ENCODE measurements around the gene CCDC154. TPM values are rescaled to one million over a fixed set of nuclear protein-coding genes. Genes with fewer than 3 reads are reported as not detected.
"Not testable (repeated sequence)": the region's sequence is repeated elsewhere in the genome, so short reads cannot be mapped to it uniquely, and the experiment has no call there.

The CCDC154 gene
- total RNA-seq, 1 donor from 2014 or later, result 4.1 TPM

DNA sequence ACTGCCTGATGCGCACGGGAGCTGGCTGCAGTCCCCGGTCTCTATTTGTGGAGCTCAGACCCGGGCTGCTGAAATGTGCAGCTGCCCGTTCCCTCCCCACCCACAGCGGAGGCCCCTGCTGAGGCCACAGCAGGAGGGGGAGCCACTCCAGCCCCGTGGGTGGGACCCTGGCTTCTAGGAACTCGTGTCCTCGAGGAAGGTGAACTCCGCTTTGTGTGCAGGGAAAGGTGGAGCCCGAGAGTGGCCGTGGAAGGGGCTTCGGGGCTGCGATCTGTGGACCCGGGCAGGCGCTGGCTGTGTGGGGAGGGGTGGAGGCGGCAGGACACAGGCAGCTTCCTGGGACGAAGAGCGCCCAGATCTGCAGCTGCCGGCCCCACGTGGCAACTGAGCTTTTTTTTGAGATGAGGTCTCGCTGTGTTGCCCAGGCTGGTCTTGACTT, 2.9 kb downstream of the CCDC154 start:
- H3K36me3 ChIP-seq, result peaks cover 6% of the 10 kb centered on the region
- intact Hi-C loops (cut with DNase I), result no loop called here
- ATAC-seq, result no peak
- DNase-seq, result no peak
- no peaks in the 10 kb centered on the region for H3K27me3 ChIP-seq
- H3K4me3 ChIP-seq, result no peak overlapping the region
- no peaks in the 10 kb centered on the region for H3K4me1 ChIP-seq
- no peak overlapping the region for H3K27ac ChIP-seq
- no peaks in the 10 kb centered on the region for H3K9me3 ChIP-seq
- TF ChIP-seq, protein P1, sequence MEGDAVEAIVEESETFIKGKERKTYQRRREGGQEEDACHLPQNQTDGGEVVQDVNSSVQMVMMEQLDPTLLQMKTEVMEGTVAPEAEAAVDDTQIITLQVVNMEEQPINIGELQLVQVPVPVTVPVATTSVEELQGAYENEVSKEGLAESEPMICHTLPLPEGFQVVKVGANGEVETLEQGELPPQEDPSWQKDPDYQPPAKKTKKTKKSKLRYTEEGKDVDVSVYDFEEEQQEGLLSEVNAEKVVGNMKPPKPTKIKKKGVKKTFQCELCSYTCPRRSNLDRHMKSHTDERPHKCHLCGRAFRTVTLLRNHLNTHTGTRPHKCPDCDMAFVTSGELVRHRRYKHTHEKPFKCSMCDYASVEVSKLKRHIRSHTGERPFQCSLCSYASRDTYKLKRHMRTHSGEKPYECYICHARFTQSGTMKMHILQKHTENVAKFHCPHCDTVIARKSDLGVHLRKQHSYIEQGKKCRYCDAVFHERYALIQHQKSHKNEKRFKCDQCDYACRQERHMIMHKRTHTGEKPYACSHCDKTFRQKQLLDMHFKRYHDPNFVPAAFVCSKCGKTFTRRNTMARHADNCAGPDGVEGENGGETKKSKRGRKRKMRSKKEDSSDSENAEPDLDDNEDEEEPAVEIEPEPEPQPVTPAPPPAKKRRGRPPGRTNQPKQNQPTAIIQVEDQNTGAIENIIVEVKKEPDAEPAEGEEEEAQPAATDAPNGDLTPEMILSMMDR (IDR thresholded peaks at IDR 0.05), result no peak

DNA sequence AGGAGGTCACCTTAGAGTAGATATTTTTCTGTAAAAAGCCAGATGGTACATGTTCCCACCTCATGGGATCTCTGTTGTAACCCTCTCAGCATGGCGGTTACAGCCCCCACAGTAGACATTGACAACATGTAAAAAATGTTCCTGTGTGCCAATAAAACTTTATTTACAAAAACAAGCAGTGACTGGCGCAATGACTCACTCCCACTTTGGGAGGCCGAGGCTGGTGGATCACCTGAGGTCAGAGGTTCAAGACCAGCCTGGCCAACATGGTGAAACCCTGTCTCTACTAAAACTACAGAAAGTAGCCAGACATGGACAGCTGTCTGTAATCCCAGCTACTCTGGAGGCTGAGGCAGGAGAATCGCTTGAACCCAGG, 4.7 kb downstream of the CCDC154 start:
- DNase-seq; intact Hi-C loops (cut with DNase I); H3K4me3 ChIP-seq; H3K27ac ChIP-seq; H3K36me3 ChIP-seq; H3K9me3 ChIP-seq; H3K27me3 ChIP-seq; H3K4me1 ChIP-seq; ATAC-seq: not testable (repeated sequence)

DNA sequence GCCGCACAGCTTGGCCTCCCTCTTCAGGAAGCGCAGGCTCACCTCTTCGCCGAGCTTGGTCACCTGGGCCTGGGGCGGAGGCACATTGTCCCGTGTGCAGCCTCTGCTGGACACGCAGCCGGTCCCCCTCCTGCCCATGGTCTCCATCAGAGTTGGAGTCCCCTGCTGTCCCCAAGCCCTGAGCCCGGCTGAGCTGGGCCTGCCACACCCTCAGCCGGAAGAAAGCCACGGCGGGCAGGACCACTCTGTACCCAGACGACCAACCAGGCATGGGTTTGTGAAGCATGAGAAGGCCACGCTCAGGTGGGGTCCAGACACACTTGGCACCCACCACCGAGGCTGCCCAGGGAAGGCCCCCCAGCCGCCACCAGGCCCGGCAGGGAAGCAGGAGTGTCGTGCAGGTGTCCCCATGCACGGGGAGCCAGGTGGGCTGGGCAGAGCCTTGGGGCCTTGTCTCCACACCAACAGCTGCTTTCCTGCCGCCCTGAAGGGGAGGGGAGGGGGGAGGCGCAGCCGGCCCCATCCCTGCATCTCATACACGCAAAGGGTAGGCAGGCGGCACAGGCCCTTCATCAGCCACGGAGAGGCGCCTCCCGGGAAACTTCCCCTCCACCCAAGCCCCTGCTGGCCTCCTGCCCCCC, 5.2 kb downstream of the CCDC154 start:
- no peak for DNase-seq
- ATAC-seq, result no peak
- Histone ChIP-seq H3K36me3 (no peaks in the 10 kb centered on the region), H3K27ac (no peak overlapping the region), H3K4me3 (no peak overlapping the region), H3K4me1 (no peaks in the 10 kb centered on the region), H3K27me3 (no peaks in the 10 kb centered on the region), H3K9me3 (no peaks in the 10 kb centered on the region)
- intact Hi-C loops (cut with DNase I), result no loop called here
- TF ChIP-seq, protein P1 (IDR thresholded peaks at IDR 0.05), result no peak

DNA sequence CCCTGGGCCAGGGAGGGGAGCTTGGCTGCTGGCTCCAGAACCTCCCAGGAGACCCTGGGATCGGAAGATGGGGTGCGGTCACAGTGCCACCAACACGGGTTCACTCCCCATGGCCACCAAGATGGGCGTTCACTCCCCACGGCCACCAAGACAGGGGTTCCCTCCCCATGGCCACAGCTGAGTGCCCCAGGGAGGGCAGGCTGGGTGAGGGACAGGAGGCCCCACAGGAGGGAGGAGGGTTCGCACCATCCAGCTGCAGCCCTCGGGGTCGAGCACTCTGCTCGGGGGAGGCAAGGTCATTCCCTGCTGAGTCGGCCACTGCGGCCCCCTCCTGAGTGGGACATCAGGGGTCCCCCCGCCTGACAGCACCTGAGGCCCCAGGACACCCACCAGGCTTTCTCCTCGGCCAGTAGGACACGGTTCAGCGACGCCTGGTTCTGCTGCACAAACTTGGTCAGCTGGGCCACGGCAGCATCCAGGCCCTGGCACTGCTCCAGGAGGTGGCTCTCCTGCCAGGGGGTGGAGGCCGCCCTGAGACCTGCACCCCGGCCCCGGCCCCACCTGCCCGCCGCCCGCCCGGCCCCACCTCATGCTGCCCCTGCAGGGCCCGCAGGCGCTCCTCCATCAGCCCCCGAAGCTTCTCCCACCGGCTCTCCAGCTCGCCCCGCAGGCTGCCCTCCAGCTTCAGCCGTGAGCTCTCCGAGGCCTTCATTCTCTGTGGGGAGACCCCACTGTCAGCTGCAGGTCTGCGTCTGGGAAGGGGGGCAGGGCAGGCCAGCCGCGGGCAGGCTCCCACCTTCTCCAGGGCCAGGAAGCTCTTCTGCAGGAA, 5.9 kb downstream of the CCDC154 start:
- DNase-seq (no peak), ATAC-seq (no peak)
- Histone ChIP-seq H3K36me3 (no peaks in the 10 kb centered on the region), H3K4me3 (no peak overlapping the region), H3K4me1 (no peaks in the 10 kb centered on the region), H3K27me3 (no peaks in the 10 kb centered on the region), H3K27ac (no peak overlapping the region), H3K9me3 (no peaks in the 10 kb centered on the region)
- TF ChIP-seq, protein P1 (IDR thresholded peaks at IDR 0.05), result no peak
- intact Hi-C loops (cut with DNase I), result no loop called here

DNA sequence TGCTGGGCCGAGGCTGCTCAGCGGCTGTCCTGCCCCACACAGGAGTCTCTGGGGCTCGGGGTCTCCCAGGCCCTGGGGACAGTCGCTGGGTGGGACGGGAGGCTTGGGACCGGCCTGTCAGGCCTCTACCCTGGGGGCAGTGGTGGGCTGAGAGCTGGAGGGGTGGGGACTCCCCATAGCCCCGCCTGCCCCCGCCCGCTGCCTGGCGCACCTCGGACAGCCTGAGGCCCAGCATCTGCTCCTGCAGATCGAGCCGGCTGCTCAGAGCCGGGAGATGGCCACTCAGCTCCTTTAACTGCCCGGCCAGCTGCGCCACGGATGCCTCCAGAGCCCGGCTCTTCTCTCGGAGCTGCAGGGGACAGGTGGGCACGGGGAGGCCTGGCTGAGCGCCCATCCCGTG, 6.8 kb downstream of the CCDC154 start:
- DNase-seq, result no peak
- H3K36me3 ChIP-seq, result no peaks in the 10 kb centered on the region
- no peaks in the 10 kb centered on the region for H3K9me3 ChIP-seq
- no peaks in the 10 kb centered on the region for H3K27me3 ChIP-seq
- H3K4me1 ChIP-seq, result no peaks in the 10 kb centered on the region
- no peak overlapping the region for H3K27ac ChIP-seq
- TF ChIP-seq, protein P1 (IDR thresholded peaks at IDR 0.05), result no peak
- intact Hi-C loops (cut with DNase I), result no loop called here
- no peak overlapping the region for H3K4me3 ChIP-seq
- no peak for ATAC-seq

DNA sequence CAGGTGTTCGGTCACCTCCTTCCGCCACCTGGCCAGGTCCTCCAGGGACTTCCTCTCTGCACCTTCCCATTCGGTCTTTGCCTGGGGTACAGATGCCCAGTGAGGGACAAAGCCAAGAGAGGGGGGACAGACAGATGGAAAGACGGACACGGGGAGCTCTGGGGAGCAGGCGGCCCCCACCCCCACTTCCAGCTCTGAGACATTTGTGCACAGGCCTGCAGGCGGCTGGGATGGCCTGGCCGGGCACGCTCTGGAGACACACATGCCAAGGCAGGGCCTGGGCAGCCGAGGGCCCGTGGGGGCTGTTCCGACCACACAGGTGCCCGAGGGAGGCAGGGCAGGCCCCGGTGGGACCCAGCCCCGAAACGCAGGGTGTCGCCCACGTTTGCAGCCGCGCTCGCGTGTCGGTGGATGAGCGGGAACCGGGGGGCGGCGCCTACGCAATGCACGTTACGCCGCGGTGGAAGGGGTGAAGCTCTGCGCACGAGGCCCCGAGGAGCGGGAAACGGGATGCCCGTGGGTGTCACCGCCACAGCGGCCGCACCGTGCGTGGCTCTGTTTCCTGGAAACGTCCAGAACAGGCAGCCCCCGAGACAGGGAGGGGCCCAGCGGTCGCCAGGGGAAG, 7.5 kb downstream of the CCDC154 start:
- intact Hi-C loops (cut with DNase I), result no loop called here
- TF ChIP-seq, protein P1 (IDR thresholded peaks at IDR 0.05), result no peak
- H3K4me3 ChIP-seq, result no peak overlapping the region
- DNase-seq (no peak), ATAC-seq (no peak)
- no peaks in the 10 kb centered on the region for H3K27me3 ChIP-seq
- no peaks in the 10 kb centered on the region for H3K4me1 ChIP-seq
- no peak overlapping the region for H3K27ac ChIP-seq
- no peaks in the 10 kb centered on the region for H3K36me3 ChIP-seq
- H3K9me3 ChIP-seq, result no peaks in the 10 kb centered on the region
